ENCODE measurements around the gene SALL3. TPM values are rescaled to one million over a fixed set of nuclear protein-coding genes. Genes with fewer than 3 reads are reported as not detected.

Gene SALL3
- total and polyA plus RNA-seq, 2 of the 13 experiments (the other 11 are each of a cell fraction or from before 2014, with no cell fraction given), result not detected

- H2AFZ ChIP-seq (ENCODE audit: low read length), result no peak overlapping the region
- no peaks in the 10 kb centered on the region for H3K79me2 ChIP-seq (ENCODE audit: insufficient read depth, low read length)
- in situ Hi-C loops (cut with HindIII; ENCODE audit: extremely low pct_ligation_motif_present, low pct_unique_long_range_greater_than_20kb) (loop anchor here (25.0 kb wide), 2 partner anchors 313 to 1063 kb away; no protein-coding TSS in a partner anchor), intact Hi-C loops (cut with micrococcal nuclease; ENCODE audit: unreplicated experiment) (no loop called here)
- DNase-seq (ENCODE audit: low spot score) (no peak), ATAC-seq (no peak), FAIRE-seq (no peak)
- ChIA-PET POLR2A (no interaction called here), CTCF (ENCODE audit: low intra/inter-chr PET ratio, low total read pairs) (no interaction called here)
- no peak overlapping the region for H3K4me3 ChIP-seq (replicated peaks in 1 of 3; ENCODE audit: insufficient read depth in 1 of 3, low read depth in 2 of 3, low read length in 3 of 3)
- H3K4me1 ChIP-seq (ENCODE audit: insufficient read depth, low read length), result no peaks in the 10 kb centered on the region
- H3K36me3 ChIP-seq (replicated peaks in 1 of 2; ENCODE audit: control insufficient read depth in 1 of 2, insufficient read depth in 2 of 2, low read length in 2 of 2), result no peaks in the 10 kb centered on the region
- no peak overlapping the region for H3K9ac ChIP-seq (ENCODE audit: insufficient read depth, low read depth, low read length)
- no peak overlapping the region for H3K4me2 ChIP-seq (ENCODE audit: low read depth, low read length)
- no peak overlapping the region for H3K27ac ChIP-seq (ENCODE audit: extremely low read length, insufficient read depth, low read length)
- TF ChIP-seq PHF8 (CRISPR knock-in tag; IDR thresholded peaks at IDR 0.05) (no peak), SMYD3 (CRISPR knock-in tag; IDR thresholded peaks at IDR 0.05) (no peak), TP53 (CRISPR knock-in tag; conservative IDR thresholded peaks at IDR 0.05) (no peak), DDIT3 (CRISPR knock-in tag; IDR thresholded peaks at IDR 0.05) (no peak), NPAS2 (CRISPR knock-in tag; IDR thresholded peaks at IDR 0.05; ENCODE audit: borderline replicate concordance) (no peak)
- no peaks in the 10 kb centered on the region for H4K20me1 ChIP-seq (ENCODE audit: insufficient read depth, low read length)
- BruUV-seq (replicated peaks), result no TSS peak
- H3K27me3 ChIP-seq (ENCODE audit: control insufficient read depth in 1 of 2, insufficient read depth in 2 of 2, low read length in 2 of 2), result peaks cover 0 to 24% of the 10 kb centered on the region in 2 experiments; a peak in 2 of 5 replicates
- H3K9me3 ChIP-seq (ENCODE audit: low read length), result no peaks in the 10 kb centered on the region
- 2% methylated on average over 9 of the region's 10 CpGs for WGBS (ENCODE audit: low lambda C conversion rate)
Measured at GRCh38 chr18:78975292-78975691, 4.3 kb upstream of the SALL3 start.

GRCh38 chr18:78975699-78976335, 3.8 kb upstream of the SALL3 start:
- Histone ChIP-seq H3K27me3 (ENCODE audit: control insufficient read depth in 1 of 2, insufficient read depth in 2 of 2, low read length in 2 of 2) (peaks cover 0 to 22% of the 10 kb centered on the region in 2 experiments; a peak in 2 of 5 replicates), H3K36me3 (replicated peaks in 1 of 2; ENCODE audit: control insufficient read depth in 1 of 2, insufficient read depth in 2 of 2, low read length in 2 of 2) (no peaks in the 10 kb centered on the region), H3K9ac (ENCODE audit: insufficient read depth, low read depth, low read length) (no peak overlapping the region), H3K4me3 (replicated peaks in 1 of 3; ENCODE audit: insufficient read depth in 1 of 3, low read depth in 2 of 3, low read length in 3 of 3) (no peak overlapping the region), H3K4me2 (ENCODE audit: low read depth, low read length) (no peak overlapping the region), H4K20me1 (ENCODE audit: insufficient read depth, low read length) (no peaks in the 10 kb centered on the region), H3K27ac (ENCODE audit: extremely low read length, insufficient read depth, low read length) (no peak overlapping the region), H3K79me2 (ENCODE audit: insufficient read depth, low read length) (no peaks in the 10 kb centered on the region), H3K4me1 (ENCODE audit: insufficient read depth, low read length) (no peaks in the 10 kb centered on the region), H2AFZ (ENCODE audit: low read length) (no peak overlapping the region), H3K9me3 (ENCODE audit: low read length) (no peaks in the 10 kb centered on the region)
- ChIA-PET POLR2A (no interaction called here), CTCF (ENCODE audit: low intra/inter-chr PET ratio, low total read pairs) (no interaction called here)
- FAIRE-seq (no peak), DNase-seq (ENCODE audit: low spot score) (no peak), ATAC-seq (no peak)
- in situ Hi-C loops (cut with HindIII; ENCODE audit: extremely low pct_ligation_motif_present, low pct_unique_long_range_greater_than_20kb) (loop anchor here (25.0 kb wide), 2 partner anchors 314 to 1064 kb away; no protein-coding TSS in a partner anchor), intact Hi-C loops (cut with micrococcal nuclease; ENCODE audit: unreplicated experiment) (no loop called here)
- BruUV-seq (replicated peaks), result no TSS peak
- TF ChIP-seq KDM5B (CRISPR knock-in tag; IDR thresholded peaks at IDR 0.05; ENCODE audit: borderline replicate concordance), result no peak
- 2% methylated on average over 4 of the region's 4 CpGs for WGBS (ENCODE audit: low lambda C conversion rate)
